Naive thymus-derived CD4-positive, alpha-beta T cell (primary cell): ENCODE results near the gene LACTB. TPM values are rescaled to one million over a fixed set of nuclear protein-coding genes. Genes with fewer than 3 reads are reported as not detected.

Source experiments
- ATAC-seq: fragments of 150-1000 bp; cut with Tn5 transposase; 2 replicates; pipeline ENCODE4 v1.10.0; 2021; ENCODE audit warnings: mild to moderate bottlenecking, moderate library complexity
- CTCF ChIA-PET: fragments of 350-600 bp; sonication (Branson Sonifier 250); formaldehyde crosslinking; loops from one replicate; lab custom pipeline; 2021; ENCODE audit warnings: antibody characterized with exemption; lab: Charles Lee
- POLR2A ChIA-PET: fragments of 350-600 bp; sonication (Branson Sonifier 250); formaldehyde crosslinking; loops from one replicate; lab custom pipeline; 2021; ENCODE audit warnings: antibody characterized with exemption, inconsistent platforms; lab: Charles Lee
- DNase-seq, 9 donors: peaks; one replicate each; pipeline versions ENCODE4 v3.0.0 to v3.0.0-alpha.2; 2020 to 2022; ENCODE audit warnings: mixed read lengths in 1 of 9
- H3K27ac ChIP-seq: one replicate; pipeline ENCODE4 v1.7.0; 2013; ENCODE audit warnings: mild to moderate bottlenecking, low read depth, low read length, moderate library complexity
- H3K27me3 ChIP-seq, 2 donors: one replicate each; pipeline ENCODE4 v1.7.0; 2013; ENCODE audit warnings: low read length in 2 of 2, mild to moderate bottlenecking in 2 of 2, moderate library complexity in 2 of 2; ENCODE audit not compliant: control insufficient read depth in 2 of 2, insufficient read depth in 2 of 2
- H3K36me3 ChIP-seq, 3 experiments: 1 replicate in 2 of 3; 2 replicates in 1 of 3; pipeline ENCODE4 v1.7.0; 2013; ENCODE audit warnings: low read length in 3 of 3, mild to moderate bottlenecking in 3 of 3, moderate library complexity in 1 of 3; ENCODE audit not compliant: insufficient read depth in 3 of 3, control insufficient read depth in 2 of 3
- H3K4me1 ChIP-seq, 2 donors: one replicate each; pipeline ENCODE4 v1.7.0; 2013; ENCODE audit warnings: low read length in 2 of 2, mild to moderate bottlenecking in 2 of 2, moderate library complexity in 1 of 2; ENCODE audit not compliant: control insufficient read depth in 2 of 2, insufficient read depth in 2 of 2
- H3K4me3 ChIP-seq: 2 replicates; pipeline ENCODE4 v1.7.0; 2013; ENCODE audit warnings: mild to moderate bottlenecking, low read length
- H3K9me3 ChIP-seq, 3 experiments: 1 replicate in 2 of 3; 2 replicates in 1 of 3; pipeline ENCODE4 v1.7.0; 2013; ENCODE audit warnings: low read length in 3 of 3; ENCODE audit not compliant: control insufficient read depth in 2 of 3
- H3K27ac Mint-ChIP-seq, 9 donors: one replicate each; pipeline ENCODE4 v1.8.0; 2020 to 2022; ENCODE audit warnings: mixed read lengths in 9 of 9, mild to moderate bottlenecking in 8 of 9, moderate library complexity in 5 of 9, inconsistent platforms in 2 of 9
- H3K27me3 Mint-ChIP-seq, 5 donors: one replicate each; pipeline ENCODE4 v1.8.0; 2021 to 2022; ENCODE audit warnings: mixed read lengths in 5 of 5, mild to moderate bottlenecking in 1 of 5
- H3K36me3 Mint-ChIP-seq, 5 donors: one replicate each; pipeline ENCODE4 v1.8.0; 2020 to 2022; ENCODE audit warnings: mixed read lengths in 5 of 5, mild to moderate bottlenecking in 3 of 5, inconsistent platforms in 1 of 5
- H3K4me1 Mint-ChIP-seq, 7 donors: one replicate each; pipeline ENCODE4 v1.8.0; 2020 to 2022; ENCODE audit warnings: mixed read lengths in 7 of 7, mild to moderate bottlenecking in 3 of 7, inconsistent platforms in 1 of 7
- H3K4me3 Mint-ChIP-seq, 10 donors: one replicate each; pipeline ENCODE4 v1.8.0; 2020 to 2022; ENCODE audit warnings: mild to moderate bottlenecking in 10 of 10, mixed read lengths in 10 of 10, moderate library complexity in 6 of 10, inconsistent platforms in 2 of 10
- H3K9me3 Mint-ChIP-seq, 11 donors: one replicate each; pipeline ENCODE4 v1.8.0; 2020 to 2022; ENCODE audit warnings: mixed read lengths in 11 of 11, mild to moderate bottlenecking in 4 of 11, inconsistent platforms in 1 of 11, moderate library complexity in 1 of 11
- intact Hi-C, 2 donors: fragments of 100-400 bp; cut with micrococcal nuclease; formaldehyde crosslinking; loops; one replicate each; pipeline ENCODE4 v1.15.1; 2023
- polyA plus RNA-seq, 2 donors: library from polyadenylated mRNA; unstranded; fragments of 300-500 nt; fragmentation: Illumina TruSeq; gene quantifications; one replicate each; pipeline ENCODE4 v1.2.3, GENCODE V29; 2021
- total RNA-seq, 6 experiments: library from RNA in 5 of 6; stranded (reverse) in 5 of 6; gene quantifications; 1 replicate in 5 of 6; 2 replicates in 1 of 6; pipeline ENCODE4 v1.2.3 and lab custom pipeline; 2021 to 2026

LACTB gene
- total and polyA plus RNA-seq, 7 experiments from 2014 or later, result 8.2 to 23.2 (median 10.4) TPM

DNA sequence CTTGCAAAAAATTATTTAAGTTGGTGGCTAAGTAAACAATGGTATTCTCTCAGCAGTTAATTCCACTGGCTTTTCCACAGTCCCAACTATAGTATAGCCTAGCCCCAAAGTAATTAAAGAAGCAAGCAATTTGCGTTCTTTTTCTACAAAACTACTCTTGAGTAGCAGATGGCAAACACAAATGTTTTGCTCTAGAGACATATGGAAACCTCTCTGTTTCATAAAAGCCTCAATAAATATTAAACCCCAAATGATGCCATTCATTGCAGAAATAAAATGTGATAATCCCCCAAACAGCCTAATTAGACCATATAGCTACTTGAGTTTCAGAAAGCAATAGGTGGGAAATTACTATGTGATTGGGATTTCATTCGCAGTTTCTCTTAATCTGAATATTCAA lies 59.1 kb downstream of the LACTB start:
- H3K36me3 Mint-ChIP-seq, result no peaks in the 10 kb centered on the region
- peaks cover 0 to 5% (median 0%) of the 10 kb centered on the region in 7 donors for H3K4me1 Mint-ChIP-seq
- Histone ChIP-seq H3K27ac (no peak overlapping the region), H3K27me3 (no peaks in the 10 kb centered on the region), H3K4me3 (no peak overlapping the region), H3K4me1 (no peaks in the 10 kb centered on the region), H3K36me3 (no peaks in the 10 kb centered on the region), H3K9me3 (no peaks in the 10 kb centered on the region)
- ATAC-seq (no peak), DNase-seq (no peak)
- H3K27me3 Mint-ChIP-seq, result peaks cover 0 to 11% (median 0%) of the 10 kb centered on the region in 5 donors
- H3K9me3 Mint-ChIP-seq, result no peaks in the 10 kb centered on the region
- no peak overlapping the region for H3K27ac Mint-ChIP-seq
- ChIA-PET POLR2A (interaction anchor here (1.1 kb wide), 1 partner anchor 11 kb away, joined by 4 read pairs; no protein-coding TSS in a partner anchor), CTCF (no interaction called here)
- no peak overlapping the region for H3K4me3 Mint-ChIP-seq
- intact Hi-C loops, result no loop called here

DNA sequence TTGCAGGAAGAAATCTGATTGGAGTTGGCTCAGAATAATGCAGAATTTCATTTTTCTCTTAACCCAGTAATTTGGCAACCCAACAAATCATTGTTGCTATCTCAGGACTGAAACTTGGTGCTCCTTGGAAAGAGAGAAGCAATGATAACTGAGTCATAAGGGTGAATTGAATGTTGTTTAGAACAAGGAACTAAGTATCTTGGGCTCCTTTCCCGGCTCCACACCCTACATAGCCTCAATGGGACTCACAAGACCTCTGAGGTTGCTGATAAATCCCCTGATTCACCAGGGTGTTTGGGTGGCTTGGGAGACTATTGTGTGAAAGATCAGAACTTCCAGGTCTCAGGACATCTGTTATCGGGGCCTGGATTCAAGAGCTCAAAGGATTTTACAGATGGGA lies 60.0 kb downstream of the LACTB start:
- no peaks in the 10 kb centered on the region for H3K9me3 ChIP-seq
- Mint-ChIP-seq H3K4me1 (peaks cover 0 to 7% (median 0%) of the 10 kb centered on the region in 7 donors), H3K36me3 (no peaks in the 10 kb centered on the region), H3K4me3 (no peak overlapping the region), H3K9me3 (no peaks in the 10 kb centered on the region), H3K27ac (no peak overlapping the region), H3K27me3 (peaks cover 0 to 14% (median 0%) of the 10 kb centered on the region in 5 donors)
- intact Hi-C loops, result no loop called here
- H3K4me3 ChIP-seq, result no peak overlapping the region
- H3K27me3 ChIP-seq, result no peaks in the 10 kb centered on the region
- ATAC-seq (no peak), DNase-seq (no peak)
- ChIA-PET POLR2A (interaction anchor here (1.1 kb wide), 2 partner anchors 10 to 13 kb away, joined by 4 to 6 read pairs; no protein-coding TSS in a partner anchor), CTCF (no interaction called here)
- no peaks in the 10 kb centered on the region for H3K4me1 ChIP-seq
- no peak overlapping the region for H3K27ac ChIP-seq
- H3K36me3 ChIP-seq, result no peaks in the 10 kb centered on the region

DNA sequence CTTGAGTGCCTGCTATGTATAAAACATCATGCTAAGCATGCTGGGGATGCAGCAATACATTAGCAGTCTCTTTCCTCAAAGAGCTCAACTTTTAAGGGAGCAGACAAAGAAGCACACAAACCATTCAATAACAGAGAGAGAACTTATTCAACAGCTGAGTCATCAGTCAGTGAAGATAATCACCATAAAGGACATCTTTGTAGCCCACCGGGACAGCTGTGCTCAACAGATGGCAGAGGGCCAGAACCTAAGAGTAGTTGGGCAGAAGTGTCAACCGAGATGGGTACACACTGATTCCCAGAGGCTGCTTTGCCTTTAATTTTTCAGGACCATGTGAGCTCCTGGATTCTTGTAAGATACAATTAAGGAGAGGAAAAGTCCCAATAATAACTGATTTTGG lies 63.5 kb downstream of the LACTB start:
- CTCF ChIA-PET, result interaction anchor here (1.0 to 2.0 kb wide), 2 partner anchors 10 to 102 kb away, joined by 3 to 6 read pairs; no protein-coding TSS in a partner anchor
- DNase-seq, result no peak
- POLR2A ChIA-PET, result interaction anchor here (0.7 to 2.1 kb wide), 4 partner anchors 41 to 95 kb away, joined by 3 to 5 read pairs (median 4); no protein-coding TSS in a partner anchor
- Histone ChIP-seq H3K4me1 (peaks cover 0 to 9% of the 10 kb centered on the region in 2 donors), H3K27me3 (no peaks in the 10 kb centered on the region), H3K36me3 (peaks cover 0 to 8% (median 0%) of the 10 kb centered on the region in 3 experiments), H3K9me3 (no peaks in the 10 kb centered on the region), H3K27ac (no peak overlapping the region), H3K4me3 (no peak overlapping the region)
- intact Hi-C loops, result no loop called here
- peak overlapping the region in 1 of 9 donors; percentile 69 for H3K27ac Mint-ChIP-seq
- H3K9me3 Mint-ChIP-seq, result peaks cover 0 to under 1% (median 0%) of the 10 kb centered on the region in 11 donors
- H3K4me3 Mint-ChIP-seq, result no peak overlapping the region
- peaks cover 0 to 4% (median 0%) of the 10 kb centered on the region in 5 donors for H3K36me3 Mint-ChIP-seq
- no peak for ATAC-seq
- peaks cover 7 to 18% (median 14%) of the 10 kb centered on the region in 7 donors for H3K4me1 Mint-ChIP-seq
- H3K27me3 Mint-ChIP-seq, result peaks cover 0 to 14% (median 0%) of the 10 kb centered on the region in 5 donors

DNA sequence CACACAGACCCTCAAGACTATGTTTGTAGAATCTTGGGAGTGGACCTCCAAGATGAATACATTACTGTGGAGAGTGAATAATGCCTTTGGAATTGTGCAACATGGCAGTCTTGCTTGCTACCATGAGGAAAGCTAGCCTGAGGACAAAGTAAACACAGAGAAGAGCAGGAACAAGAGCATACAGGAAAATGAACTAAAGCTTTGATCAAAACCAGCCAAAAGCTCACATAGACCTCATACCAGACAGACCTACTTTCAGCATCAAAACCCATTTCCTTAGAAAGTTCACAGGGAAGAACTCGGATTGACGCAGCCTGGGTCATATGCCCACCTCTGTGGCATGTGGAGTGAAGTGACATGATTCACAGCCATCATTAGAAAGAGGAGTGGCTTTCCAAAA lies 64.4 kb downstream of the LACTB start:
- peaks cover 0 to 2% (median 0%) of the 10 kb centered on the region in 11 donors for H3K9me3 Mint-ChIP-seq
- no peak for ATAC-seq
- peaks cover 0 to 8% (median 0%) of the 10 kb centered on the region in 3 experiments for H3K36me3 ChIP-seq
- no peak overlapping the region for H3K4me3 ChIP-seq
- H3K9me3 ChIP-seq, result no peaks in the 10 kb centered on the region
- H3K4me1 Mint-ChIP-seq, result peaks cover 15 to 23% (median 21%) of the 10 kb centered on the region in 7 donors
- H3K4me1 ChIP-seq, result peaks cover 0 to 13% of the 10 kb centered on the region in 2 donors
- intact Hi-C loops, result no loop called here
- H3K27ac Mint-ChIP-seq, result no peak overlapping the region
- POLR2A ChIA-PET, result interaction anchor here (0.9 kb wide), 1 partner anchor 88 kb away, joined by 3 read pairs; no protein-coding TSS in a partner anchor
- no peak overlapping the region for H3K27ac ChIP-seq
- no peaks in the 10 kb centered on the region for H3K27me3 ChIP-seq
- peaks cover 0 to 14% (median 0%) of the 10 kb centered on the region in 5 donors for H3K27me3 Mint-ChIP-seq
- H3K4me3 Mint-ChIP-seq, result peak overlapping the region in 1 of 10 donors; percentile 30
- CTCF ChIA-PET, result no interaction called here
- peaks cover 0 to 7% (median 0%) of the 10 kb centered on the region in 5 donors for H3K36me3 Mint-ChIP-seq
- no peak for DNase-seq

DNA sequence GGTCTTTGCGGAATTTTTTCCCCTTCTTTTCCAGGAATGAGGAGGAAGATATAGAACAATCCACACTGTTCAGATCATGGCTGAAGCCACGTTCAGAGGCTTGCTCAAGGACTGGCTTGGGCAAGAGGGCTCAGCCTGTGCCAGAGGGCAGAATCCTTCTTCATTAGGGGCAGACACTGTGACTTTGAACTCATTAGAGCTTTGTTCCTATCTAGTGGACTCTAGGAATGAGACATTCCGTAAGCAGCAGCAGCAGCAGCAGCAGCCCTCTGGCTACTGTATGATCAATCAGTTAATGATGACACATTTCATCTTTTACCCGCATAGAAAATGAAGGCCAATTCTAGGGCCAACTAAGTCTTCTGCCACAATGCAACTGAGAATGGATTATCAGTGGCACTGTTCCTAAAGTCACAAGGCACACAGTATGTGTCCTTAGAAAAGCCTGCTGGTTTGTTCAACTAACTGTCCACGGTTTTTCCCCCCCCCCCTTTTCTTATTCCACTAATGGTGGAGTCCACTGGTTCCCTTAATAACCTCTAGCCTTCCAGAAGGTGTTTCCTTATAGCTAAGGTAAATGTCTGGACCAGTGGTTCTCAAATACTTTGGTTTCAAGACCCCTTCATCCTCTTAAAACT lies 66.0 kb downstream of the LACTB start:
- Mint-ChIP-seq H3K4me1 (peaks cover 30 to 40% (median 37%) of the 10 kb centered on the region in 7 donors), H3K9me3 (peaks cover 0 to 2% (median 0%) of the 10 kb centered on the region in 11 donors), H3K4me3 (peak overlapping the region in 6 of 10 donors; percentile 13 to 99 (median 96)), H3K27me3 (peaks cover 0 to 3% (median 0%) of the 10 kb centered on the region in 5 donors), H3K36me3 (peaks cover 0 to 14% (median 0%) of the 10 kb centered on the region in 5 donors), H3K27ac (peak overlapping the region in 2 of 9 donors; percentile 80 to 95)
- Histone ChIP-seq H3K27ac (no peak overlapping the region), H3K9me3 (no peaks in the 10 kb centered on the region), H3K4me3 (no peak overlapping the region), H3K36me3 (peaks cover 0 to 8% (median 0%) of the 10 kb centered on the region in 3 experiments), H3K27me3 (no peaks in the 10 kb centered on the region), H3K4me1 (peaks cover 11 to 27% of the 10 kb centered on the region in 2 donors)
- DNase-seq, result no peak
- ChIA-PET CTCF (interaction anchor here (0.6 to 1.4 kb wide), 3 partner anchors 31 to 844 kb away, joined by 3 to 4 read pairs (median 4); partner anchors contain the start of gene RPS27L), POLR2A (interaction anchor here (0.6 to 2.2 kb wide), 3 partner anchors 30 to 50 kb away, joined by 3 to 9 read pairs (median 3); partner anchors contain the start of gene RPS27L)
- intact Hi-C loops, result loop anchor here (2.0 kb wide), 2 partner anchors 67 to 89 kb away; partner anchors contain the start of genes APH1B (in 1 of the 2) and LACTB (in 1 of the 2)
- ATAC-seq, result no peak

DNA sequence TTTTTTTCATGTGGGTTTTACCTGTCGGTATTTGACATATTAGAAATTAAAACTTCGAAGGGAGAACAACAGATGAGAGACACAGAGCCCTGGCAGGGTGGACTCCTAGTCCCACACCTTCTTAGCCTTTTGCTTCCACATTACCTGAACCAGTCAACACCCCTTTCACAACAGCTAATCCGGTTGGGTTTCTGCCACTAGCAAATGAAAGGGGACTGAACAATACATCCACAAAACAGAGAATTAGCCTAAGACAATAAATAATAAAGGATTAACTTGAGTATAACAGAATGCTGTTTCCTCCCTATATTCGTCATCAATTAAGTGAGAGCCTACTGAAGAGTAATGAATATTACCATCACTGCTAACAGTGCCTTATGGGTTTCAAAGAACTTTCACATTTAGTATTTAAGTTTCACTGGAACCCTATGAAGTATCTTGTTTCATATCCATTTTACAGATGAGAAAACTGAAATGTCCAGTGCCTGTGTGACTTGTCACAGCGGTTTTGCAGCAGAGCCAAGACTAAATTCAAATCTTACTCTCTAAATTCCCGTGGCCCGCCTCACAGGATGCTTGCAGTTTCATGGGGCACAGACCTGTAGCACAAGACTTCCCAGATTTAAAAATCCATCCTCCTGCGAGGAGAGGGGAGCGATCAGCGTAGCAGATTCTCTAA lies 66.7 kb downstream of the LACTB start:
- Mint-ChIP-seq H3K4me1 (peaks cover 36 to 46% (median 43%) of the 10 kb centered on the region in 7 donors), H3K4me3 (peak overlapping the region; percentile 92 to 99 (median 97)), H3K36me3 (peaks cover 0 to 15% (median 0%) of the 10 kb centered on the region in 5 donors), H3K9me3 (peaks cover 0 to 2% (median 0%) of the 10 kb centered on the region in 11 donors), H3K27ac (peak overlapping the region; percentile 80 to 97 (median 95)), H3K27me3 (peaks cover 0 to 3% (median 0%) of the 10 kb centered on the region in 5 donors)
- DNase-seq (peak in 1 of 9 donors; percentile 31), ATAC-seq (no peak)
- Histone ChIP-seq H3K27ac (peak overlapping the region; percentile 99), H3K4me1 (peaks cover 18 to 34% of the 10 kb centered on the region in 2 donors), H3K36me3 (peaks cover 0 to 8% (median 0%) of the 10 kb centered on the region in 3 experiments), H3K27me3 (no peaks in the 10 kb centered on the region), H3K9me3 (no peaks in the 10 kb centered on the region), H3K4me3 (peak overlapping the region; percentile 86)
- ChIA-PET CTCF (interaction anchor here (0.6 to 1.4 kb wide), 3 partner anchors 32 to 843 kb away, joined by 3 to 4 read pairs (median 4); partner anchors contain the start of gene RPS27L), POLR2A (interaction anchor here (0.6 to 2.2 kb wide), 2 partner anchors 31 to 49 kb away, joined by 3 to 9 read pairs; partner anchors contain the start of gene RPS27L)
- intact Hi-C loops, result loop anchor here (2.0 kb wide), 2 partner anchors 68 to 88 kb away; partner anchors contain the start of genes APH1B (in 1 of the 2) and LACTB (in 1 of the 2)
